T-helper 2 cell treated with Interferon-gamma antibody and Interleukin-4, amounts not matched to agents 5 μg/mL and 100 μg/mL, for 36 hours (primary cell): ENCODE measurements around the gene KRTAP9-2.
"Not testable (repeated sequence)": the region's sequence is repeated elsewhere in the genome, so short reads cannot be mapped to it uniquely, and the experiment has no call there.

ENCODE experiments used
- DNase-seq: peaks from one replicate; pipeline ENCODE4 v3.0.0; 2021; ENCODE audit warnings: low spot score
- H3K27ac Mint-ChIP-seq: one replicate; pipeline ENCODE4 v1.8.0; 2021; ENCODE audit warnings: mild to moderate bottlenecking, mixed read lengths
- H3K27me3 Mint-ChIP-seq: one replicate; pipeline ENCODE4 v1.8.0; 2021; ENCODE audit warnings: low read depth, mixed read lengths
- H3K36me3 Mint-ChIP-seq: one replicate; pipeline ENCODE4 v1.8.0; 2021; ENCODE audit warnings: low read depth, mixed read lengths
- H3K4me1 Mint-ChIP-seq: one replicate; pipeline ENCODE4 v1.8.0; 2021; ENCODE audit warnings: low read depth, mixed read lengths
- H3K4me3 Mint-ChIP-seq: one replicate; pipeline ENCODE4 v1.8.0; 2022; ENCODE audit warnings: mild to moderate bottlenecking, moderate library complexity, mixed read lengths
- H3K9me3 Mint-ChIP-seq: one replicate; pipeline ENCODE4 v1.8.0; 2021; ENCODE audit warnings: mixed read lengths

Gene KRTAP9-2, protein sequence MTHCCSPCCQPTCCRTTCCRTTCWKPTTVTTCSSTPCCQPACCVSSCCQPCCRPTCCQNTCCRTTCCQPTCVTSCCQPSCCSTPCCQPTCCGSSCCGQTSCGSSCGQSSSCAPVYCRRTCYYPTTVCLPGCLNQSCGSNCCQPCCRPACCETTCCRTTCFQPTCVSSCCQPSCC

DNA sequence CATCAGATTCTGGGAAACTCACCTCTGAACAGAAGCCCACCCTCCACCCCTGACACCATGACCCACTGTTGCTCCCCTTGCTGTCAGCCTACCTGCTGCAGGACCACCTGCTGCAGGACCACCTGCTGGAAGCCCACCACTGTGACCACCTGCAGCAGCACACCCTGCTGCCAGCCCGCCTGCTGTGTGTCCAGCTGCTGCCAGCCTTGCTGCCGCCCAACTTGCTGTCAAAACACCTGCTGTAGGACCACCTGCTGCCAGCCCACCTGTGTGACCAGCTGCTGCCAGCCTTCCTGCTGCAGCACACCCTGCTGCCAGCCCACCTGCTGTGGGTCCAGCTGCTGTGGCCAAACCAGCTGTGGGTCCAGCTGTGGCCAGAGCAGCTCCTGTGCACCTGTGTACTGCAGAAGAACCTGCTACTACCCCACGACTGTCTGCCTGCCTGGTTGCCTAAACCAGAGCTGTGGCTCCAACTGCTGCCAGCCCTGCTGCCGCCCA is at the start of gene KRTAP9-2:
Gene KRTAP9-2 (plus strand): TSS at position 51 of the 498 bp plus-strand sequence. CDS start 7 bp downstream, at position 58.
- not testable (repeated sequence) for H3K27ac Mint-ChIP-seq, H3K9me3 Mint-ChIP-seq, DNase-seq, H3K36me3 Mint-ChIP-seq, H3K4me1 Mint-ChIP-seq, H3K4me3 Mint-ChIP-seq
- H3K27me3 Mint-ChIP-seq = peaks cover 14% of the 10 kb centered on the region

DNA sequence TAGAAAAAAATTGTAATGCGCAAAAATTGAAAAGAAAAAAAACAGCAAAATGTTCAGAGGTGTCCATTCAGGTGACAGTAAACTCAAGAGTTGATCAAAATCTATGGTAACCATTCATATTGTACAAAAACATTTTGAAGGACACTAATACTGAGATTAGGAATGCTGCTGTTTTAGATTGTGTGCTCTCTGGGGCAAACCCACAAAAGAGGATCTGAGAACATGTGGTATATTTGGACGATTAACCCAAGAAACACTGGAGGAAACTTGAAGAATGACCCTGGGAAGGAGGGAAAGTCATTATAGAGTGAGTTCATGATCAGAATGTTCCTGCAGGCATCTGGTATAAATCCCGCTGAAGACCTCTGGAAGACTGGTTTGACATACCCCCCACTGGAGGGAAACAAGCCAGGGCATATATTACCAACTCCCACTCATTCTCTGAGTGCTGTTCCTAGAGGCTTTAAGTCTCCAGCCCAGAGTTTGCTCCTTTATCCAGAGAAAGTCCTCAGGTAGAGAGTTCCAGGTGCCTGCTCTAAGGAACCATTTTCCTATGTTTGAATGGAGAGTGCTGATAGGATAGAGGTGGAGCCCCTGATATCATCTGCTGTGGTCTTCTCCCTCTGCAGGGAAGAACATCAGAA is 49.6 kb upstream of the KRTAP9-2 start:
- H3K4me1 Mint-ChIP-seq = no peaks in the 10 kb centered on the region
- no peak for DNase-seq
- H3K9me3 Mint-ChIP-seq = no peaks in the 10 kb centered on the region
- H3K4me3 Mint-ChIP-seq = no peak overlapping the region
- H3K27me3 Mint-ChIP-seq = no peaks in the 10 kb centered on the region
- H3K36me3 Mint-ChIP-seq = no peaks in the 10 kb centered on the region
- no peak overlapping the region for H3K27ac Mint-ChIP-seq

DNA sequence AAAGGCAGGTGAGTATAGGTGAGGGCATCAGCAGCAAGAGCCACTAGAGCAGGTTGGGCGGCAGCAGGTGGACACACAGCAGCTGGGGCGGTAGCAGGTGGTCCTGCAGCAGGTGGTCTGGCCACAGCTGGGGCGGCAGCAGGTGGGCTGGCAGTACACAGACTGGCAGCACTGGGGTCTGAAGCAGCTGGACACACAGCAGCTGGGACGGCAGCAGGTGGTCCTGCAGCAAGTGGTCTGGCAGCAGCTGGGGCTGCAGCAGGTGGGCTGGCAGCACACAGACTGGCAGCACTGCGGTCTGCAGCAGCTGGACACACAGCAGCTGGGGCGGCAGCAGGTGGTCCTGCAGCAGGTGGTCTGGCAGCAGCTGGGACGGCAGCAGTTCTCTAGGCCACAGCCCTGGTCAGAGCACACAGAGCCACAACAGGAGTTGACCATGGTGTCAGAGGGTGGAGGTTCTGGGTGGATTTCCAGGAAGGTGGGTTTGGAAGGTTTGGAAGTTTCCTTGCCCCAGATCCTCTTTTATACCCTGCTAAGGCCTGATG is 48.6 kb upstream of the KRTAP9-2 start, which contains the start of gene KRTAP4-2:
Gene KRTAP4-2 (minus strand): TSS at position 495 of the 545 bp plus-strand sequence. CDS start 57 bp downstream, at position 438.
- H3K36me3 Mint-ChIP-seq = no peaks in the 10 kb centered on the region
- no peaks in the 10 kb centered on the region for H3K27me3 Mint-ChIP-seq
- no peaks in the 10 kb centered on the region for H3K4me1 Mint-ChIP-seq
- no peak within 1 kb of the TSS for H3K27ac Mint-ChIP-seq
- no peaks in the 10 kb centered on the region for H3K9me3 Mint-ChIP-seq
- DNase-seq = no peak
- H3K4me3 Mint-ChIP-seq = no peak within 1 kb of the TSS

DNA sequence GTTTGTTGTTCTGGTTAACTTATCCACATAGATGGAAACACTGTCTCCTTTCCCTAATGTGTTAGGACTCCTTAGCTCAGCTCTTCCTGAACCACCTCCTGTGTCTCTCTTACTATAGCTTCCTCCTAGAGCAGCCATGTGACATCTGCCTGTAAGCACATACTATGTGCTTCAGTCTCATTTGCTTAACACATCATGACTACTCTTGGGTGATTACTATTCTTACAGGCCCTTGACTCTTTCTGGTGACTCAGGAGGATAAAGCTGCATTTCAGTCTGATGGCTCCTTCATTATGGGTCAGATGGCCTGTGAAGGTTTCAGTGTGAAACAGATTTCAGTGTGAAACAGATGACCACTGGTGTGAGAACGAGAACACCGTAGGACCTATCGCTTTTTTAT is 48.1 kb upstream of the KRTAP9-2 start:
- no peaks in the 10 kb centered on the region for H3K36me3 Mint-ChIP-seq
- H3K4me3 Mint-ChIP-seq = no peak overlapping the region
- no peaks in the 10 kb centered on the region for H3K27me3 Mint-ChIP-seq
- no peaks in the 10 kb centered on the region for H3K9me3 Mint-ChIP-seq
- no peak for DNase-seq
- H3K27ac Mint-ChIP-seq = no peak overlapping the region
- H3K4me1 Mint-ChIP-seq = no peaks in the 10 kb centered on the region

DNA sequence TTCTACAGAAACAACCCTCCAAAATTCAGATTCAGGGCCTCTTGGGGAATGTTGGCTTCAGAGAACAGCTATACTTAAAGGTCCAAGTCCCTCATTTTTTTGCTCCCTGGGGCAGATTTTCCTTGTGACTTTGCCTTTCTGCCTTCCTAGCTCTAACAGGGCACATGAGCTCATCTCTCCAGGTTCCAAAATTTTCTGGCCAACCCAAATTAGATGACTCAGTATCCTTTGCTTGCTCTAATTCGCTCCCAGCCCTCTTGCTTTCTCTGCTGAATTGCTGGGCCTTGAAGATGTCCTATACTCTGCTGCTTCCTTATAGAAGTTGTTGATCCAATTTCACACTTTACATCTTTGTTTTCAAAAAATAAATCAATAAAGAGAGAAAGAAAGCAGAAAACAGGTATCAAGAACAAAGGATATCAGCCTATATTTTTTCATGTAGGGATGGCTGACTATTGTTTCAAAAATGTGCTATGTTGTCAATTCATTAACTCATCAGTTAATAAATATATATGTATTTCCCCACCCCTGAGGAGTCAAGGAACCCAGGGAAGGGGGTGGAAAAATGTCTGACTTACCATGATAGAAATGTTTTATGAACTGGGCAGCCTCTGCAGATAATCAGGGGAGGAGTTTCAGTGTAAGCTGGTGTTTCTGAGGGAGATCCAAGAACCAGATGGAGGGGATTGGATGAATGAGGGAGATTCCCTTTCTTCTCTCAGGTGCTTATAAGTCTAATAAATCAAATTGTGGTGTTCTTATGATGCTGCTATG is 47.4 kb upstream of the KRTAP9-2 start:
- no peak overlapping the region for H3K27ac Mint-ChIP-seq
- H3K4me3 Mint-ChIP-seq = no peak overlapping the region
- no peaks in the 10 kb centered on the region for H3K9me3 Mint-ChIP-seq
- no peaks in the 10 kb centered on the region for H3K4me1 Mint-ChIP-seq
- no peaks in the 10 kb centered on the region for H3K36me3 Mint-ChIP-seq
- DNase-seq = no peak
- no peaks in the 10 kb centered on the region for H3K27me3 Mint-ChIP-seq

DNA sequence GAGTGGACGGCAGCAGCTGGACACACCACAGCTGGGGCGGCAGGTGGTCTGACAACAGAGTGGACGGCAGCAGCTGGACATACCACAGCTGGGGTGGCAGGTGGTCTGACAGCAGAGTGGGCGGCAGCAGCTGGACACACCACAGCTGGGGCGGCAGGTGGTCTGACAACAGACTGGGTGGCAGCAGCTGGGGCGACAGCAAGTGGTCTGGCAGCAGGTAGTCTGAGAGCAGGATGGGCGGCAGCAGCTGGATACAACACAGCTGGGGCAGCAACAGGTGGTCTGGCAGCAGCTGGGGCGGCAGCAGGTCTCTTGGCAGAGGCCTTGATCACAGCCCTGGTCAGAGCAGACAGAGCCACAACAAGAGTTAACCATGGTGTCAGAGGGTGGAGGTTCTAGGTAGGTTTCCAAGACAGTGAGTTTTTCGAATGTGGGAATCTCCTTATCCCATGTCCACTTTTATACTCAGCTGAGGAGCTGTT is 41.9 kb upstream of the KRTAP9-2 start, which contains the start of gene KRTAP4-1:
Gene KRTAP4-1 (minus strand): TSS at position 432 of the 482 bp plus-strand sequence. CDS start 57 bp downstream, at position 375.
- no peak within 1 kb of the TSS for H3K27ac Mint-ChIP-seq
- H3K27me3 Mint-ChIP-seq = peaks cover 4% of the 10 kb centered on the region
- no peaks in the 10 kb centered on the region for H3K9me3 Mint-ChIP-seq
- H3K4me3 Mint-ChIP-seq = no peak within 1 kb of the TSS
- no peaks in the 10 kb centered on the region for H3K4me1 Mint-ChIP-seq
- DNase-seq = no peak
- H3K36me3 Mint-ChIP-seq = no peaks in the 10 kb centered on the region

DNA sequence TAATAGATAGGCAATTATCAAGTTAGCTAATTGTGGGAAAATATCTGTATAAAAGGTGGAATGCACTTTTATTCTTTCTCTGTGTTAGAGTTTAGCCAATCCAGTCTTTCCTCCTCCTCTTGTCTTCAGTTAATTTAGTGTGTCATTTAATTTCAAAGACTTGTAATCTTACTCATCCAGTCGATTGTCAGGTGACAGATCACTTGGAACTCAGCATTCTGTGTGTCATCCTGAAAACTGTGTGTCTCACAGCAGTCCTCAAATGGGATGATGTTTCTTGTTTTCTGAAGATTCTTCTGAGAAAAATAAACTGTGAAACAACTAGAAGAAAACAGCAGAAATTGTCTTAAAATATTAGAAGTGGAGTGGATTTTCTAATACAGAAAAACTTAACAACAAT is 41.4 kb upstream of the KRTAP9-2 start:
- no peak overlapping the region for H3K27ac Mint-ChIP-seq
- H3K36me3 Mint-ChIP-seq = no peaks in the 10 kb centered on the region
- H3K4me1 Mint-ChIP-seq = no peaks in the 10 kb centered on the region
- no peaks in the 10 kb centered on the region for H3K9me3 Mint-ChIP-seq
- no peak for DNase-seq
- H3K27me3 Mint-ChIP-seq = peaks cover 4% of the 10 kb centered on the region
- H3K4me3 Mint-ChIP-seq = no peak overlapping the region

DNA sequence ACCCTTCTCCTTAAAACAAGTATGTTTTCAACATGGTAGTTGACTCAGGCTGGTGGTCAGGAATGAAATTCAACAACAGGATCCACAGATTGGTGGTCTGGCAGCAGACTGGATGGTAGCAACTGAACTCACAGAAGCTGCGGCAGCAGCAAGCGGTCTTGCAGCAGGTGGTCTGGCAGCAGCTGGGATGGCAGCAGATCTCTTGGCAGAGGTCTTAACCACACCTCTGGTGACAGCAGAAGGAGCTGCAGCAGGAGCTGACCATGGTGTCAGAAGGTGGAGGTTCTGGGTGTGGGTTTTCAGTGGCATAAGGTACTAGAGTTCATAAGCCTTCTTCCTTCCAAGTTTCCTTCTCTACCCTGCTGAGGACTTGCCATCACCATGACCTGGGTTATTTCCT is 39.6 kb upstream of the KRTAP9-2 start:
- Mint-ChIP-seq H3K27me3 (peaks cover 4% of the 10 kb centered on the region), H3K4me3 (no peak overlapping the region), H3K36me3 (no peaks in the 10 kb centered on the region), H3K27ac (no peak overlapping the region), H3K4me1 (no peaks in the 10 kb centered on the region), H3K9me3 (no peaks in the 10 kb centered on the region)
- no peak for DNase-seq

DNA sequence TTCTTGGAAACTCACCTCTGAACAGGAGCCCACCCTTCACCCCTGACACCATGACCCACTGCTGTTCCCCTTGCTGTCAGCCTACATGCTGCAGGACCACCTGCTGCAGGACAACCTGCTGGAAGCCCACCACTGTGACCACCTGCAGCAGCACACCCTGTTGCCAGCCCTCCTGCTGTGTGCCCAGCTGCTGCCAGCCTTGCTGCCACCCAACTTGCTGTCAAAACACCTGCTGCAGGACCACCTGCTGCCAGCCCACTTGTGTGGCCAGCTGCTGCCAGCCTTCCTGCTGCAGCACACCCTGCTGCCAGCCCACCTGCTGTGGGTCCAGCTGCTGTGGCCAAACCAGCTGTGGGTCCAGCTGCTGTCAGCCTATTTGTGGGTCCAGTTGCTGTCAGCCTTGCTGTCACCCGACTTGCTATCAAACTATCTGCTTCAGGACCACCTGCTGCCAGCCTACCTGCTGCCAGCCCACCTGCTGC is 36.6 kb upstream of the KRTAP9-2 start, which contains the start of gene KRTAP9-1:
Gene KRTAP9-1 (plus strand): TSS at position 51 of the 482 bp plus-strand sequence. CDS start 0 bp downstream, at position 51.
- H3K4me1 Mint-ChIP-seq, DNase-seq, H3K27ac Mint-ChIP-seq, H3K36me3 Mint-ChIP-seq, H3K27me3 Mint-ChIP-seq, H3K4me3 Mint-ChIP-seq, H3K9me3 Mint-ChIP-seq: not testable (repeated sequence)

DNA sequence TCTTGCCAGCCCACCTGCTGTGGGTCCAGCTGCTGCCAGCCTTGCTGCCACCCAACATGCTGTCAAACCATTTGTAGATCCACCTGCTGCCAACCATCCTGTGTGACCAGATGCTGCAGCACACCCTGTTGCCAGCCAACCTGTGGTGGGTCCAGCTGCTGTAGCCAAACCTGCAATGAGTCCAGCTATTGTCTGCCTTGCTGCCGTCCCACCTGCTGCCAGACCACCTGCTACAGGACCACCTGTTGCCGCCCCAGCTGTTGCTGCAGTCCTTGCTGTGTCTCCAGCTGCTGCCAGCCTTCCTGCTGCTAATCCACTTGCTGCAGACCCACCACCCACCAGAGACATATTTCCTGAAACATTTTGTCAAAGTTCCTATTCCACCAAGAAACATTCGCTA is 36.1 kb upstream of the KRTAP9-2 start:
- Mint-ChIP-seq H3K27ac (no peak overlapping the region), H3K9me3 (no peaks in the 10 kb centered on the region), H3K27me3 (no peaks in the 10 kb centered on the region), H3K4me3 (no peak overlapping the region), H3K36me3 (no peaks in the 10 kb centered on the region), H3K4me1 (no peaks in the 10 kb centered on the region)
- no peak for DNase-seq

DNA sequence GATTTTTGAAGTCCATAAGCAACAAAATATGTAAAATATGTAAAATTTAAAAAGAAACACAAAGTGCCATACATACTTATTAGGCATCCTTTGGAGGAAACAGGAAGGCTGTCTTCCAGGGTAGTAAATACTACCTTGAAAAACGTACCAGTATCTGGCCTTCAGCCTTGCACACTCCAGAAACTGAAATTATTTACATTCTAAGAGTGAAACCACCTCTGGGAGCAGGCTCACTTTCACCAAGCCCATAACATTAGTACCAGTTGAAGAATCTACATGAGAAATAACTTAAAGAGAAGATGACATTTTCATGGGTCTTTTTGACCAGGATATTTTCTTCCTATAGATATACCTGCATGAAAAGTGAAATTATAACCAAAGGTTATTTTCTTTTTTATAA is 30.4 kb upstream of the KRTAP9-2 start:
- Mint-ChIP-seq H3K36me3 (no peaks in the 10 kb centered on the region), H3K4me1 (no peaks in the 10 kb centered on the region), H3K4me3 (no peak overlapping the region), H3K27me3 (no peaks in the 10 kb centered on the region), H3K9me3 (no peaks in the 10 kb centered on the region), H3K27ac (no peak overlapping the region)
- DNase-seq = no peak

DNA sequence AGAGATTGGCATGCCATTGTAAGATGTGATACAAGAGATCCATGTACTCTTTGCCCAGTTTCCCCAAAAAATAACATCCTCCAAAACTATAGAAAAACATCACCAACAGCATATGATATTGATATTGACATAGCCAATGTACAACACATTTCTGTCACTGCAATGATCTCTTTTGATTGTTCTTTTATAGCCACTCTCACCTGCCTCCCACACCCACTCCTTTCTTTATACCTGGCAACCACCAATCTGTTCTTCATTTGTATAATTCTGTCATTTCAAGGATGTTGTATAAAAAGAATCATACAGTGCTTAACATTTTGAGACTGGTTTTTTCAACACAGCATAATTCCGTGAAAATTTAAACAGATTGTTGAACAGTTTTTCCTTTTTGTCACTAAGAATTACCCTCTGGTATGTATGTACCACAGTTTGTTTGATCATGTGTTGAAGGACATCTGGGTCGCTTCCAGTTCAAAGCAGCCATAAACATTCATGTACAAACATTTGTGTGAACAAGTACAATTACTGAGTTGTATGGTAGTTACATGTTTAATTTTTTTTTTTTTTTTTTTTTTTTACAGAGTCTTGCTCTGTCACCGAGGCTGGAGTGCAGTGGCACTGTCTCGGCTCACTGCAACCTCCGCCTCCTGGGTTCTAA is 26.9 kb upstream of the KRTAP9-2 start:
- no peaks in the 10 kb centered on the region for H3K36me3 Mint-ChIP-seq

DNA sequence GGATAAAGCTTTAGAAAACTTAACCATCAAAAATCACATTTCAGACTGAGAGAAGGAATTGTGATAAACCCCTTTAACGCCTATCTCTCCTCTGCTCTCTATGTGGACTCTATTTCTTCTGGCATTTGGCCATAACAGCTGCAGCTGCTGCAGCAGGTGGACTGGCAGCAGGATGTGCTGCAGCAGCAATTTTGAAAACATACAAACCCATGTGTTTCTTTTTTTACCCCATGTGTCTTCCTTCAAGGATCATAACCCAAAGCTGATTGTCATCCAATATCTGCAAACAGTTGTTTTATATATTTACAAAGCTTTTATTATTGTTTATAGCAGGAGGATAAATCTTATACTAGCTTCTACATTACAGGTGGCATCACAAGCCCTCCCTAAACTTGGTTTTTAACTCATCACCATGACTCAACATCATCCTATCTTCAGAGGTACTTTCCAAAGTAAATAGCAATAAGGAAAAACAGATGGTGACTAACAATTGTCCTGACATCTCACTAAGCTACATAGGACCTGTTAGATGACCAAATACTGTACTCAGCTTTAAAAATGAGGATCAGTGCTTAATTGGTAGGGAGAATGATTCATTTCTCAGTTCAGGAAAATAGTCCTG is 14.5 kb upstream of the KRTAP9-2 start:
- Mint-ChIP-seq H3K27ac (no peak overlapping the region), H3K27me3 (peaks cover 26% of the 10 kb centered on the region), H3K4me3 (no peak overlapping the region), H3K4me1 (no peaks in the 10 kb centered on the region), H3K36me3 (no peaks in the 10 kb centered on the region), H3K9me3 (no peaks in the 10 kb centered on the region)
- DNase-seq = no peak

More for the DNA sequence above, 26.9 kb upstream of the KRTAP9-2 start:
- Mint-ChIP-seq H3K9me3 (no peaks in the 10 kb centered on the region), H3K27me3 (no peaks in the 10 kb centered on the region), H3K4me1 (no peaks in the 10 kb centered on the region), H3K4me3 (no peak overlapping the region), H3K27ac (no peak overlapping the region)
- no peak for DNase-seq
